HepG2 (cell line): ENCODE measurements around the gene TIMP3. TPM values are rescaled to one million over a fixed set of nuclear protein-coding genes. Genes with fewer than 3 reads are reported as not detected.

Experiments used
- HOXA9 ChIP-seq: sonication (generic); formaldehyde crosslinking; IDR thresholded peaks from 2 replicates; pipeline ENCODE4 v1.8.1; 2022; ENCODE audit warnings: missing genetic modification reagents, mild to moderate bottlenecking, moderate library complexity, borderline replicate concordance
- KDM4B ChIP-seq: sonication (generic); formaldehyde crosslinking; IDR thresholded peaks from 2 replicates; pipeline ENCODE4 v1.4.0; 2020; ENCODE audit warnings: missing genetic modification reagents
- KLF15 ChIP-seq: sonication (generic); formaldehyde crosslinking; IDR thresholded peaks from 2 replicates; pipeline ENCODE4 v1.8.1; 2023; ENCODE audit warnings: borderline replicate concordance, mild to moderate bottlenecking, inconsistent platforms, missing genetic modification reagents, mixed read lengths
- MYC ChIP-seq: sonication (generic); formaldehyde crosslinking; IDR thresholded peaks from 2 replicates; pipeline ENCODE4 v1.9.0; 2021; ENCODE audit warnings: missing genetic modification reagents, borderline replicate concordance
- NR2F6 ChIP-seq, 2 experiments: IDR thresholded peaks; 2 replicates each; pipeline ENCODE4 v1.6.1; 2016; ENCODE audit warnings: antibody characterized with exemption in 1 of 2, mild to moderate bottlenecking in 1 of 2
- SMC3 ChIP-seq: IDR thresholded peaks from 2 replicates; pipeline ENCODE4 v1.6.1; 2011; ENCODE audit warnings: low read length, improper control_type of control experiment
- TMF1 ChIP-seq: sonication (generic); formaldehyde crosslinking; IDR thresholded peaks from 2 replicates; pipeline ENCODE4 v1.8.1; 2022; ENCODE audit warnings: low read depth, missing genetic modification reagents
- YEATS2 ChIP-seq: sonication (generic); formaldehyde crosslinking; IDR thresholded peaks from 2 replicates; pipeline ENCODE4 v1.4.0; 2020; ENCODE audit warnings: missing genetic modification reagents, borderline replicate concordance
- ZNF207 ChIP-seq: fragments of 450-650 bp; IDR thresholded peaks from 2 replicates; pipeline ENCODE4 v1.6.1; 2016; ENCODE audit warnings: antibody characterized with exemption, borderline replicate concordance
- ZNF317 ChIP-seq: sonication (generic); formaldehyde crosslinking; IDR thresholded peaks from 2 replicates; pipeline ENCODE4 v1.5.0; 2020; ENCODE audit warnings: mild to moderate bottlenecking, missing genetic modification reagents
- ZNF674 ChIP-seq: sonication (generic); formaldehyde crosslinking; IDR thresholded peaks from 2 replicates; pipeline ENCODE4 v1.5.0; 2020; ENCODE audit warnings: low read depth, mild to moderate bottlenecking, missing genetic modification reagents
- ZNF737 ChIP-seq: sonication (generic); formaldehyde crosslinking; IDR thresholded peaks from 2 replicates; pipeline ENCODE4 v1.5.0; 2020; ENCODE audit warnings: missing genetic modification reagents, mild to moderate bottlenecking, borderline replicate concordance
- ZNF747 ChIP-seq: sonication (generic); formaldehyde crosslinking; IDR thresholded peaks from 2 replicates; pipeline ENCODE4 v1.8.1; 2023; ENCODE audit warnings: missing genetic modification reagents, mild to moderate bottlenecking, borderline replicate concordance
- ZNF775 ChIP-seq: sonication (generic); formaldehyde crosslinking; IDR thresholded peaks from 2 replicates; pipeline ENCODE4 v1.4.0; 2020; ENCODE audit warnings: missing genetic modification reagents, mild to moderate bottlenecking, moderate library complexity, borderline replicate concordance
- polyA plus RNA-seq, 8 experiments: library from polyadenylated mRNA; depleted of rRNA in 3 of 8; stranded (reverse) in 7 of 8; unstranded in 1 of 8; fragments of >200 nt; fragmentation: Illumina TruSeq in 4 of 8; extraction: Trizol in 4 of 8; gene quantifications; 2 replicates each; pipeline versions ENCODE4 v1.2.1 to v1.2.3, GENCODE V29; 2011 to 2016; ENCODE audit warnings: low read depth in 4 of 8, missing spikeins in 1 of 8, mixed read lengths in 1 of 8; ENCODE audit not compliant: insufficient read depth in 1 of 8
- total RNA-seq, 5 experiments: library from RNA; depleted of rRNA; stranded (reverse); fragments of >200 nt; fragmentation: Illumina TruSeq; extraction: Trizol; gene quantifications; 2 replicates each; pipeline ENCODE4 v1.2.3, GENCODE V29; 2016; ENCODE audit warnings: low read depth in 1 of 5
- TF ChIP-seq, protein P1 (sequence below): sonication (generic); formaldehyde crosslinking; IDR thresholded peaks from 2 replicates; pipeline ENCODE4 v1.4.0; 2020; ENCODE audit warnings: missing genetic modification reagents, borderline replicate concordance
- TF ChIP-seq, protein P2 (sequence below): sonication (generic); formaldehyde crosslinking; IDR thresholded peaks from 2 replicates; pipeline ENCODE4 v1.4.0; 2020; ENCODE audit warnings: missing genetic modification reagents
- TF ChIP-seq, protein P3 (sequence below): sonication (generic); formaldehyde crosslinking; IDR thresholded peaks from 2 replicates; pipeline ENCODE4 v1.8.1; 2022; ENCODE audit warnings: mild to moderate bottlenecking, missing genetic modification reagents
- TF ChIP-seq, protein P4 (sequence below): sonication (generic); formaldehyde crosslinking; IDR thresholded peaks from 2 replicates; pipeline ENCODE4 v1.4.0; 2020; ENCODE audit warnings: low read depth, mild to moderate bottlenecking, missing genetic modification reagents

Gene TIMP3
- total and polyA plus RNA-seq, 2 of the 13 experiments (the other 11 are each of a cell fraction or from before 2014, with no cell fraction given) = 57.3 to 86.6 TPM

DNA sequence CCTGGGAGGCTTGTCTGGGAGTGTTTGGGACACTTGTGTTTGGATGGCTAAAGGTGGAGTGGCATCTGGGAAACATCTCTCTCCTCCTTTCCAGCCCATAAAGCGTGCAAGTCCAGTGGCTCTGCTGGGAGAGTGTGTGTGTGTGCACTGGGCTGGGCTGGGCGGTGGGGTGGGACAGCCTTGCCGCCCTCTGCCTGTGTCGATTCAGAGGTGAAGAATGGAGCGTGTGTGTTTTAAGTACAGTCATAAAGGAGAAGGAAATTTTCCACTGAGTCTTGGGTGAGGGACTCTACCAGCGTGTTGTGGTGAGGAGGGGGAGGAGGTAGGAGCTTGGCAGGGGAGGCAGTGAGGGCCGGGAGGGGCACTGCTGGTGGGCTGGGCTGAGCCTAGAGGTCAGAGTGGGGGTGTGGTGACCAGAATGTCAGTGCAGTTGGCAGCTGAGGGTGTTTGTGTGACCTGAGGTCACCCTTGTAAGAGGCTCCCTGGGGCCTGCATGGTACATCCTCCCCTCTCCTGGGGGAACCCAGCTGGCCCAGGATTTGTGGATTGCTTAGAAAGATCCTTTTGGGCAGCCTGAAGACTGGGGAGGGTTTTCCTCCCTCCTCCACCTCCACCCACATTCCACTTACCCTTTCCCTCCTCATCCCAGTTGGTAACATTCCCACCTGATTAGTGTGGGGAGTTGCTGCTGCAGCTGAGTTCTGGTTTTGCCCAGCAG lies 1.7 kb downstream of the TIMP3 start (continued):
- TF ChIP-seq MYC (CRISPR knock-in tag) = 0 out of 2 replicates have a peak, but pooled peaks have one; percentile 36
- no peak for TF ChIP-seq ZNF775 (CRISPR knock-in tag)
- TF ChIP-seq, protein P1, sequence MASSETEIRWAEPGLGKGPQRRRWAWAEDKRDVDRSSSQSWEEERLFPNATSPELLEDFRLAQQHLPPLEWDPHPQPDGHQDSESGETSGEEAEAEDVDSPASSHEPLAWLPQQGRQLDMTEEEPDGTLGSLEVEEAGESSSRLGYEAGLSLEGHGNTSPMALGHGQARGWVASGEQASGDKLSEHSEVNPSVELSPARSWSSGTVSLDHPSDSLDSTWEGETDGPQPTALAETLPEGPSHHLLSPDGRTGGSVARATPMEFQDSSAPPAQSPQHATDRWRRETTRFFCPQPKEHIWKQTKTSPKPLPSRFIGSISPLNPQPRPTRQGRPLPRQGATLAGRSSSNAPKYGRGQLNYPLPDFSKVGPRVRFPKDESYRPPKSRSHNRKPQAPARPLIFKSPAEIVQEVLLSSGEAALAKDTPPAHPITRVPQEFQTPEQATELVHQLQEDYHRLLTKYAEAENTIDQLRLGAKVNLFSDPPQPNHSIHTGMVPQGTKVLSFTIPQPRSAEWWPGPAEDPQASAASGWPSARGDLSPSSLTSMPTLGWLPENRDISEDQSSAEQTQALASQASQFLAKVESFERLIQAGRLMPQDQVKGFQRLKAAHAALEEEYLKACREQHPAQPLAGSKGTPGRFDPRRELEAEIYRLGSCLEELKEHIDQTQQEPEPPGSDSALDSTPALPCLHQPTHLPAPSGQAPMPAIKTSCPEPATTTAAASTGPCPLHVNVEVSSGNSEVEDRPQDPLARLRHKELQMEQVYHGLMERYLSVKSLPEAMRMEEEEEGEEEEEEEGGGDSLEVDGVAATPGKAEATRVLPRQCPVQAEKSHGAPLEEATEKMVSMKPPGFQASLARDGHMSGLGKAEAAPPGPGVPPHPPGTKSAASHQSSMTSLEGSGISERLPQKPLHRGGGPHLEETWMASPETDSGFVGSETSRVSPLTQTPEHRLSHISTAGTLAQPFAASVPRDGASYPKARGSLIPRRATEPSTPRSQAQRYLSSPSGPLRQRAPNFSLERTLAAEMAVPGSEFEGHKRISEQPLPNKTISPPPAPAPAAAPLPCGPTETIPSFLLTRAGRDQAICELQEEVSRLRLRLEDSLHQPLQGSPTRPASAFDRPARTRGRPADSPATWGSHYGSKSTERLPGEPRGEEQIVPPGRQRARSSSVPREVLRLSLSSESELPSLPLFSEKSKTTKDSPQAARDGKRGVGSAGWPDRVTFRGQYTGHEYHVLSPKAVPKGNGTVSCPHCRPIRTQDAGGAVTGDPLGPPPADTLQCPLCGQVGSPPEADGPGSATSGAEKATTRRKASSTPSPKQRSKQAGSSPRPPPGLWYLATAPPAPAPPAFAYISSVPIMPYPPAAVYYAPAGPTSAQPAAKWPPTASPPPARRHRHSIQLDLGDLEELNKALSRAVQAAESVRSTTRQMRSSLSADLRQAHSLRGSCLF (CRISPR knock-in tag) = no peak
- no peak for TF ChIP-seq ZNF747
- no peak for TF ChIP-seq ZNF207
- no peak for TF ChIP-seq YEATS2 (CRISPR knock-in tag)
- no peak for TF ChIP-seq ZNF317 (CRISPR knock-in tag)
- no peak for TF ChIP-seq ZNF674 (CRISPR knock-in tag)
- TF ChIP-seq KLF15 (CRISPR knock-in tag) = no peak
- no peak for TF ChIP-seq ZNF737 (CRISPR knock-in tag)
- no peak for TF ChIP-seq HOXA9
- TF ChIP-seq, protein P2, sequence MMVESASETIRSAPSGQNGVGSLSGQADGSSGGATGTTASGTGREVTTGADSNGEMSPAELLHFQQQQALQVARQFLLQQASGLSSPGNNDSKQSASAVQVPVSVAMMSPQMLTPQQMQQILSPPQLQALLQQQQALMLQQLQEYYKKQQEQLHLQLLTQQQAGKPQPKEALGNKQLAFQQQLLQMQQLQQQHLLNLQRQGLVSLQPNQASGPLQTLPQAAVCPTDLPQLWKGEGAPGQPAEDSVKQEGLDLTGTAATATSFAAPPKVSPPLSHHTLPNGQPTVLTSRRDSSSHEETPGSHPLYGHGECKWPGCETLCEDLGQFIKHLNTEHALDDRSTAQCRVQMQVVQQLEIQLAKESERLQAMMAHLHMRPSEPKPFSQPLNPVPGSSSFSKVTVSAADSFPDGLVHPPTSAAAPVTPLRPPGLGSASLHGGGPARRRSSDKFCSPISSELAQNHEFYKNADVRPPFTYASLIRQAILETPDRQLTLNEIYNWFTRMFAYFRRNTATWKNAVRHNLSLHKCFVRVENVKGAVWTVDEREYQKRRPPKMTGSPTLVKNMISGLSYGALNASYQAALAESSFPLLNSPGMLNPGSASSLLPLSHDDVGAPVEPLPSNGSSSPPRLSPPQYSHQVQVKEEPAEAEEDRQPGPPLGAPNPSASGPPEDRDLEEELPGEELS = no peak
- TF ChIP-seq, protein P3, sequence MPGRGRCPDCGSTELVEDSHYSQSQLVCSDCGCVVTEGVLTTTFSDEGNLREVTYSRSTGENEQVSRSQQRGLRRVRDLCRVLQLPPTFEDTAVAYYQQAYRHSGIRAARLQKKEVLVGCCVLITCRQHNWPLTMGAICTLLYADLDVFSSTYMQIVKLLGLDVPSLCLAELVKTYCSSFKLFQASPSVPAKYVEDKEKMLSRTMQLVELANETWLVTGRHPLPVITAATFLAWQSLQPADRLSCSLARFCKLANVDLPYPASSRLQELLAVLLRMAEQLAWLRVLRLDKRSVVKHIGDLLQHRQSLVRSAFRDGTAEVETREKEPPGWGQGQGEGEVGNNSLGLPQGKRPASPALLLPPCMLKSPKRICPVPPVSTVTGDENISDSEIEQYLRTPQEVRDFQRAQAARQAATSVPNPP = no peak
- TF ChIP-seq NR2F6 (IDR thresholded peaks at IDR 0.05) = peak; percentile 37; the same call in 1 of the 2 replicates
- TF ChIP-seq NR2F6 (CRISPR knock-in tag; IDR thresholded peaks at IDR 0.05) = no peak
- TF ChIP-seq KDM4B (CRISPR knock-in tag) = no peak
- 0 out of 2 replicates have a peak, but pooled peaks have one; percentile 39 for TF ChIP-seq TMF1
- TF ChIP-seq, protein P4, sequence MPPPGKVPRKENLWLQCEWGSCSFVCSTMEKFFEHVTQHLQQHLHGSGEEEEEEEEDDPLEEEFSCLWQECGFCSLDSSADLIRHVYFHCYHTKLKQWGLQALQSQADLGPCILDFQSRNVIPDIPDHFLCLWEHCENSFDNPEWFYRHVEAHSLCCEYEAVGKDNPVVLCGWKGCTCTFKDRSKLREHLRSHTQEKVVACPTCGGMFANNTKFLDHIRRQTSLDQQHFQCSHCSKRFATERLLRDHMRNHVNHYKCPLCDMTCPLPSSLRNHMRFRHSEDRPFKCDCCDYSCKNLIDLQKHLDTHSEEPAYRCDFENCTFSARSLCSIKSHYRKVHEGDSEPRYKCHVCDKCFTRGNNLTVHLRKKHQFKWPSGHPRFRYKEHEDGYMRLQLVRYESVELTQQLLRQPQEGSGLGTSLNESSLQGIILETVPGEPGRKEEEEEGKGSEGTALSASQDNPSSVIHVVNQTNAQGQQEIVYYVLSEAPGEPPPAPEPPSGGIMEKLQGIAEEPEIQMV (CRISPR knock-in tag) = no peak
- no peak for TF ChIP-seq SMC3
